MM.1S (cell line): ENCODE data around the gene ADRB1.

Experiments used
- DNase-seq: peaks from one replicate; pipeline ENCODE4 v3.0.0-alpha.2; 2015
- H2AFZ ChIP-seq: fragments of 300-600 bp; sonication (generic); 2 replicates; pipeline ENCODE4 v1.6.0; 2016; ENCODE audit warnings: antibody characterized with exemption, low read length
- H3F3A ChIP-seq: fragments of 300-600 bp; sonication (generic); 2 replicates; pipeline ENCODE4 v1.6.1; 2016; ENCODE audit warnings: mild to moderate bottlenecking, antibody characterized with exemption, low read length, moderate library complexity, mixed read lengths; ENCODE audit not compliant: insufficient read depth
- H3K27ac ChIP-seq: fragments of 300-600 bp; sonication (generic); 2 replicates; pipeline ENCODE4 v1.5.1; 2016; ENCODE audit warnings: mild to moderate bottlenecking, low read length
- H3K27me3 ChIP-seq: fragments of 300-600 bp; sonication (generic); replicated peaks from 2 replicates; pipeline ENCODE4 v1.6.0; 2016; ENCODE audit warnings: low read length; ENCODE audit not compliant: insufficient read depth
- H3K36me3 ChIP-seq: fragments of 300-600 bp; sonication (generic); replicated peaks from 2 replicates; pipeline ENCODE4 v1.6.1; 2016; ENCODE audit warnings: mild to moderate bottlenecking, low read length, mixed read lengths; ENCODE audit not compliant: insufficient read depth
- H3K4me1 ChIP-seq: fragments of 300-600 bp; sonication (generic); 2 replicates; pipeline ENCODE4 v1.6.1; 2016; ENCODE audit warnings: low read length, mixed read lengths
- H3K4me2 ChIP-seq: fragments of 300-600 bp; sonication (generic); 2 replicates; pipeline ENCODE4 v1.6.0; 2016; ENCODE audit warnings: low read depth, low read length
- H3K4me3 ChIP-seq: fragments of 300-600 bp; sonication (generic); 2 replicates; pipeline ENCODE4 v1.5.1; 2016; ENCODE audit warnings: low read length, mixed read lengths
- H3K79me2 ChIP-seq: fragments of 300-600 bp; sonication (generic); 2 replicates; pipeline ENCODE4 v1.6.1; 2016; ENCODE audit warnings: mixed run types, low read length, mixed read lengths
- H3K9ac ChIP-seq: fragments of 300-600 bp; sonication (generic); 2 replicates; pipeline ENCODE4 v1.6.1; 2016; ENCODE audit warnings: low read length, mixed read lengths
- H3K9me2 ChIP-seq: fragments of 300-600 bp; sonication (generic); replicated peaks from 2 replicates; pipeline ENCODE4 v1.6.1; 2016; ENCODE audit warnings: mild to moderate bottlenecking, low read length, mixed read lengths; ENCODE audit not compliant: insufficient read depth
- H3K9me3 ChIP-seq: fragments of 300-600 bp; sonication (generic); replicated peaks from 2 replicates; pipeline ENCODE4 v1.6.1; 2016; ENCODE audit warnings: mild to moderate bottlenecking, low read length, mixed read lengths; ENCODE audit not compliant: insufficient read depth
- H4K20me1 ChIP-seq: fragments of 300-600 bp; sonication (generic); 2 replicates; pipeline ENCODE4 v1.6.1; 2016; ENCODE audit warnings: mild to moderate bottlenecking, low read length, moderate library complexity, mixed read lengths; ENCODE audit not compliant: insufficient read depth
- CTCF ChIP-seq: fragments of 300-600 bp; sonication (generic); IDR thresholded peaks from 2 replicates; pipeline ENCODE4 v1.5.1; 2016; ENCODE audit warnings: antibody characterized with exemption, low read length, mixed read lengths
- EZH2 ChIP-seq: fragments of 300-600 bp; sonication (generic); optimal IDR thresholded peaks from 2 replicates; pipeline ENCODE3; 2017; ENCODE audit warnings: low read depth, mild to moderate bottlenecking, antibody characterized with exemption, low read length, mixed read lengths
- EZH2phosphoT487 ChIP-seq: fragments of 300-600 bp; sonication (generic); IDR thresholded peaks from 2 replicates; pipeline ENCODE4 v1.6.1; 2018; ENCODE audit warnings: antibody characterized with exemption, low read length

Gene ADRB1

GRCh38 chr10:114021717-114022680 is 21.7 kb upstream of the ADRB1 start:
- TF ChIP-seq EZH2 (no peak), EZH2phosphoT487 (no peak)
- no peak overlapping the region for H3K27ac ChIP-seq
- no peaks in the 10 kb centered on the region for H3K9me3 ChIP-seq

GRCh38 chr10:114022766-114023597 is 20.7 kb upstream of the ADRB1 start:
- Histone ChIP-seq H3K27me3 (no peaks in the 10 kb centered on the region), H3K4me3 (no peak overlapping the region), H3K9me3 (no peaks in the 10 kb centered on the region), H4K20me1 (no peaks in the 10 kb centered on the region), H2AFZ (no peak overlapping the region), H3K4me2 (no peak overlapping the region), H3K79me2 (no peaks in the 10 kb centered on the region), H3K36me3 (no peaks in the 10 kb centered on the region), H3K9me2 (no peaks in the 10 kb centered on the region), H3K9ac (no peak overlapping the region), H3F3A (no peaks in the 10 kb centered on the region), H3K27ac (no peak overlapping the region), H3K4me1 (peaks cover 14% of the 10 kb centered on the region)
- no peak for TF ChIP-seq CTCF
- no peak for TF ChIP-seq EZH2
- TF ChIP-seq EZH2phosphoT487, result no peak
- DNase-seq, result no peak

More at GRCh38 chr10:114021717-114022680, 21.7 kb upstream of the ADRB1 start:
- Histone ChIP-seq H4K20me1 (no peaks in the 10 kb centered on the region), H3K79me2 (no peaks in the 10 kb centered on the region), H3K4me2 (no peak overlapping the region), H3F3A (no peaks in the 10 kb centered on the region), H3K27me3 (no peaks in the 10 kb centered on the region), H3K36me3 (no peaks in the 10 kb centered on the region), H3K4me3 (no peak overlapping the region), H3K9me2 (no peaks in the 10 kb centered on the region), H2AFZ (no peak overlapping the region), H3K4me1 (peaks cover 14% of the 10 kb centered on the region), H3K9ac (no peak overlapping the region)
- no peak for DNase-seq

- Histone ChIP-seq H3K9me3 (no peaks in the 10 kb centered on the region), H3K36me3 (no peaks in the 10 kb centered on the region), H4K20me1 (no peaks in the 10 kb centered on the region), H3K9ac (no peak overlapping the region), H3K4me2 (no peak overlapping the region; the same call in 1 of the 2 replicates), H3K9me2 (no peaks in the 10 kb centered on the region), H3K4me3 (no peak overlapping the region), H2AFZ (peak overlapping the region; percentile 37; the same call in 1 of the 2 replicates), H3K27me3 (no peaks in the 10 kb centered on the region), H3K27ac (no peak overlapping the region), H3K79me2 (no peaks in the 10 kb centered on the region), H3K4me1 (peaks cover 14% of the 10 kb centered on the region), H3F3A (no peaks in the 10 kb centered on the region)
- peak; percentile 42 for DNase-seq
- TF ChIP-seq EZH2, result no peak
- no peak for TF ChIP-seq CTCF
- no peak for TF ChIP-seq EZH2phosphoT487
Measured at GRCh38 chr10:114024876-114025610, 18.6 kb upstream of the ADRB1 start.
